PFSK-1 (cell line): ENCODE measurements around the gene RAP1GAP2.
"Not testable (repeated sequence)": the region's sequence is repeated elsewhere in the genome, so short reads cannot be mapped to it uniquely, and the experiment has no call there.

Source experiments
- FOXP2 ChIP-seq: optimal IDR thresholded peaks from 2 replicates; pipeline ENCODE3; 2011; ENCODE audit warnings: borderline replicate concordance, control low read depth, inconsistent platforms; ENCODE audit not compliant: insufficient read depth; ENCODE audit errors: extremely low read length, extremely low read depth
- POLR2AphosphoS5 ChIP-seq: IDR thresholded peaks from 2 replicates; pipeline ENCODE4 v1.6.1; 2012; ENCODE audit warnings: low read depth, mild to moderate bottlenecking, control low read depth, low read length, moderate library complexity
- REST ChIP-seq, 2 experiments: IDR thresholded peaks; 2 replicates each; pipeline versions ENCODE4 v1.6.1 to v1.8.0; 2011 to 2012; ENCODE audit warnings: low read depth in 2 of 2, low read length in 2 of 2, control low read depth in 1 of 2, inconsistent platforms in 1 of 2, mild to moderate bottlenecking in 1 of 2, moderate library complexity in 1 of 2; ENCODE audit not compliant: insufficient read depth in 1 of 2

Gene RAP1GAP2

GRCh38 chr17:3049705-3050295, 253.6 kb downstream of the RAP1GAP2 start:
- TF ChIP-seq POLR2AphosphoS5, result no peak
- no peak for TF ChIP-seq REST (IDR thresholded peaks at IDR 0.05; ENCODE audit: insufficient read depth in 1 of 2, low read depth in 2 of 2, low read length in 2 of 2)

- TF ChIP-seq FOXP2; POLR2AphosphoS5; REST (IDR thresholded peaks at IDR 0.05; ENCODE audit: insufficient read depth in 1 of 2, low read depth in 2 of 2, low read length in 2 of 2): not testable (repeated sequence)
Observed at GRCh38 chr17:3063507-3063906, 267.3 kb downstream of the RAP1GAP2 start, which contains the start of gene OR1D5. TSS of gene OR1D5 (minus strand) at chr17:3063607. CDS start at chr17:3063607, 0 bp downstream.
